ENCODE data around the gene DNMT1.
A peak's percentile ranks its signal among the peaks of the same experiment; 100 is the strongest.

DNMT1 gene

GRCh38 chr19:10230173-10230860 is 35.6 kb upstream of the DNMT1 start:
- peak overlapping the region; percentile 65 for H3K4me3 ChIP-seq (ENCODE audit: low read length)
- DNase-seq = peak; percentile 82
- WGBS (ENCODE audit: extremely low coverage, insufficient coverage, low lambda C conversion rate) = no CpG with 5 or more reads among the region's 70 CpGs
- H3K4me2 ChIP-seq (ENCODE audit: low read length) = peak overlapping the region; percentile 91
- H2BK120ac ChIP-seq (ENCODE audit: low read depth, low read length) = no peak overlapping the region
- peak overlapping the region; percentile 95 for H3K56ac ChIP-seq (ENCODE audit: low read length)
- H4K5ac ChIP-seq (ENCODE audit: low read length) = no peak overlapping the region
- no peaks in the 10 kb centered on the region for H3K36me3 ChIP-seq (ENCODE audit: control insufficient read depth, insufficient read depth, low read length)
- H3K9ac ChIP-seq (ENCODE audit: low read length) = peak overlapping the region; percentile 82
- no peak overlapping the region for H3K18ac ChIP-seq (ENCODE audit: low read length)
- H2BK5ac ChIP-seq (ENCODE audit: low read length) = no peak overlapping the region
- H3K79me1 ChIP-seq (ENCODE audit: low read length) = peaks cover 2% of the 10 kb centered on the region
- H2BK15ac ChIP-seq (replicated peaks; ENCODE audit: low read depth) = no peak overlapping the region
- no peak overlapping the region for H3K27ac ChIP-seq (ENCODE audit: low read depth, low read length)
- no peaks in the 10 kb centered on the region for H3K4me1 ChIP-seq (ENCODE audit: control insufficient read depth, low read depth, low read length)
- H3K79me2 ChIP-seq (ENCODE audit: control insufficient read depth, insufficient read depth, low read length) = no peaks in the 10 kb centered on the region
- no peak overlapping the region for H4K8ac ChIP-seq (ENCODE audit: low read depth, low read length)
- H3K23ac ChIP-seq (ENCODE audit: low read length) = peak overlapping the region; percentile 76
- no peak overlapping the region for H2AK5ac ChIP-seq (ENCODE audit: low read length)
- no peaks in the 10 kb centered on the region for H3K27me3 ChIP-seq (ENCODE audit: insufficient read depth, low read length, poor library complexity)
- H3K4ac ChIP-seq (ENCODE audit: low read depth, low read length) = no peak overlapping the region

- H3K79me2 ChIP-seq (ENCODE audit: control insufficient read depth, insufficient read depth, low read length) = no peaks in the 10 kb centered on the region
- no peak overlapping the region for H3K23ac ChIP-seq (ENCODE audit: low read length)
- H4K8ac ChIP-seq (ENCODE audit: low read depth, low read length) = no peak overlapping the region
- no peaks in the 10 kb centered on the region for H3K27me3 ChIP-seq (ENCODE audit: insufficient read depth, low read length, poor library complexity)
- peak; percentile 80 for DNase-seq
- H2BK120ac ChIP-seq (ENCODE audit: low read depth, low read length) = no peak overlapping the region
- H3K4me2 ChIP-seq (ENCODE audit: low read length) = no peak overlapping the region
- WGBS (ENCODE audit: extremely low coverage, insufficient coverage, low lambda C conversion rate) = no CpG with 5 or more reads among the region's 2 CpGs
- H3K79me1 ChIP-seq (ENCODE audit: low read length) = peaks cover 2% of the 10 kb centered on the region
- no peaks in the 10 kb centered on the region for H3K4me1 ChIP-seq (ENCODE audit: control insufficient read depth, low read depth, low read length)
- no peak overlapping the region for H2AK5ac ChIP-seq (ENCODE audit: low read length)
- H3K36me3 ChIP-seq (ENCODE audit: control insufficient read depth, insufficient read depth, low read length) = no peaks in the 10 kb centered on the region
- no peak overlapping the region for H2BK15ac ChIP-seq (replicated peaks; ENCODE audit: low read depth)
- no peak overlapping the region for H3K18ac ChIP-seq (ENCODE audit: low read length)
- no peak overlapping the region for H2BK5ac ChIP-seq (ENCODE audit: low read length)
- no peak overlapping the region for H3K27ac ChIP-seq (ENCODE audit: low read depth, low read length)
- H3K4me3 ChIP-seq (ENCODE audit: low read length) = no peak overlapping the region
- H3K9ac ChIP-seq (ENCODE audit: low read length) = no peak overlapping the region
- no peak overlapping the region for H4K5ac ChIP-seq (ENCODE audit: low read length)
- H3K4ac ChIP-seq (ENCODE audit: low read depth, low read length) = no peak overlapping the region
- no peak overlapping the region for H3K56ac ChIP-seq (ENCODE audit: low read length)
Measured at GRCh38 chr19:10228920-10229319, 34.2 kb upstream of the DNMT1 start.

GRCh38 chr19:10228393-10228792 is 33.6 kb upstream of the DNMT1 start:
- Histone ChIP-seq H3K18ac (ENCODE audit: low read length) (no peak overlapping the region), H3K79me2 (ENCODE audit: control insufficient read depth, insufficient read depth, low read length) (no peaks in the 10 kb centered on the region), H2AK5ac (ENCODE audit: low read length) (no peak overlapping the region), H3K4me3 (ENCODE audit: low read length) (no peak overlapping the region), H3K27me3 (ENCODE audit: insufficient read depth, low read length, poor library complexity) (no peaks in the 10 kb centered on the region), H3K4ac (ENCODE audit: low read depth, low read length) (no peak overlapping the region), H2BK120ac (ENCODE audit: low read depth, low read length) (no peak overlapping the region), H3K4me2 (ENCODE audit: low read length) (no peak overlapping the region), H4K8ac (ENCODE audit: low read depth, low read length) (no peak overlapping the region), H3K4me1 (ENCODE audit: control insufficient read depth, low read depth, low read length) (no peaks in the 10 kb centered on the region), H3K79me1 (ENCODE audit: low read length) (peaks cover 2% of the 10 kb centered on the region), H3K56ac (ENCODE audit: low read length) (no peak overlapping the region), H3K9ac (ENCODE audit: low read length) (no peak overlapping the region), H2BK5ac (ENCODE audit: low read length) (no peak overlapping the region), H3K23ac (ENCODE audit: low read length) (no peak overlapping the region), H3K36me3 (ENCODE audit: control insufficient read depth, insufficient read depth, low read length) (no peaks in the 10 kb centered on the region), H2BK15ac (replicated peaks; ENCODE audit: low read depth) (no peak overlapping the region), H4K5ac (ENCODE audit: low read length) (no peak overlapping the region), H3K27ac (ENCODE audit: low read depth, low read length) (no peak overlapping the region)
- WGBS (ENCODE audit: extremely low coverage, insufficient coverage, low lambda C conversion rate) = no CpG with 5 or more reads among the region's 5 CpGs
- no peak for DNase-seq

- no peak overlapping the region for H3K9ac ChIP-seq (ENCODE audit: low read length)
- DNase-seq = peak; percentile 34
- no peak overlapping the region for H3K4me2 ChIP-seq (ENCODE audit: low read length)
- H3K79me2 ChIP-seq (ENCODE audit: control insufficient read depth, insufficient read depth, low read length) = no peaks in the 10 kb centered on the region
- no peak overlapping the region for H2AK5ac ChIP-seq (ENCODE audit: low read length)
- H4K8ac ChIP-seq (ENCODE audit: low read depth, low read length) = no peak overlapping the region
- no peak overlapping the region for H3K4me3 ChIP-seq (ENCODE audit: low read length)
- no peak overlapping the region for H3K56ac ChIP-seq (ENCODE audit: low read length)
- H3K4me1 ChIP-seq (ENCODE audit: control insufficient read depth, low read depth, low read length) = no peaks in the 10 kb centered on the region
- no peak overlapping the region for H3K23ac ChIP-seq (ENCODE audit: low read length)
- no peak overlapping the region for H2BK120ac ChIP-seq (ENCODE audit: low read depth, low read length)
- peaks cover 2% of the 10 kb centered on the region for H3K79me1 ChIP-seq (ENCODE audit: low read length)
- no CpG with 5 or more reads among the region's 28 CpGs for WGBS (ENCODE audit: extremely low coverage, insufficient coverage, low lambda C conversion rate)
- no peak overlapping the region for H2BK5ac ChIP-seq (ENCODE audit: low read length)
- no peaks in the 10 kb centered on the region for H3K27me3 ChIP-seq (ENCODE audit: insufficient read depth, low read length, poor library complexity)
- H3K18ac ChIP-seq (ENCODE audit: low read length) = no peak overlapping the region
- H2BK15ac ChIP-seq (replicated peaks; ENCODE audit: low read depth) = no peak overlapping the region
- no peak overlapping the region for H4K5ac ChIP-seq (ENCODE audit: low read length)
- H3K36me3 ChIP-seq (ENCODE audit: control insufficient read depth, insufficient read depth, low read length) = no peaks in the 10 kb centered on the region
- no peak overlapping the region for H3K27ac ChIP-seq (ENCODE audit: low read depth, low read length)
- H3K4ac ChIP-seq (ENCODE audit: low read depth, low read length) = no peak overlapping the region
Measured at GRCh38 chr19:10227026-10227971, 32.5 kb upstream of the DNMT1 start.

GRCh38 chr19:10226376-10227025 is 31.7 kb upstream of the DNMT1 start:
- H3K9ac ChIP-seq (ENCODE audit: low read length) = no peak overlapping the region
- H4K8ac ChIP-seq (ENCODE audit: low read depth, low read length) = no peak overlapping the region
- H3K4me1 ChIP-seq (ENCODE audit: control insufficient read depth, low read depth, low read length) = no peaks in the 10 kb centered on the region
- no peak overlapping the region for H3K4me2 ChIP-seq (ENCODE audit: low read length)
- no peak overlapping the region for H2BK120ac ChIP-seq (ENCODE audit: low read depth, low read length)
- DNase-seq = no peak
- H3K23ac ChIP-seq (ENCODE audit: low read length) = no peak overlapping the region
- H3K27ac ChIP-seq (ENCODE audit: low read depth, low read length) = no peak overlapping the region
- peaks cover 2% of the 10 kb centered on the region for H3K79me1 ChIP-seq (ENCODE audit: low read length)
- no peaks in the 10 kb centered on the region for H3K79me2 ChIP-seq (ENCODE audit: control insufficient read depth, insufficient read depth, low read length)
- H4K5ac ChIP-seq (ENCODE audit: low read length) = no peak overlapping the region
- no peak overlapping the region for H3K56ac ChIP-seq (ENCODE audit: low read length)
- H3K4ac ChIP-seq (ENCODE audit: low read depth, low read length) = no peak overlapping the region
- no peak overlapping the region for H2BK5ac ChIP-seq (ENCODE audit: low read length)
- no peaks in the 10 kb centered on the region for H3K27me3 ChIP-seq (ENCODE audit: insufficient read depth, low read length, poor library complexity)
- H2BK15ac ChIP-seq (replicated peaks; ENCODE audit: low read depth) = no peak overlapping the region
- H3K36me3 ChIP-seq (ENCODE audit: control insufficient read depth, insufficient read depth, low read length) = no peaks in the 10 kb centered on the region
- no peak overlapping the region for H3K4me3 ChIP-seq (ENCODE audit: low read length)
- WGBS (ENCODE audit: extremely low coverage, insufficient coverage, low lambda C conversion rate) = no CpG with 5 or more reads among the region's 13 CpGs
- H2AK5ac ChIP-seq (ENCODE audit: low read length) = no peak overlapping the region
- no peak overlapping the region for H3K18ac ChIP-seq (ENCODE audit: low read length)

Data from mesendoderm (in vitro differentiated cells).